HG03457 (cell line): ENCODE results near the gene MEF2A.
"Not testable (repeated sequence)": the region's sequence is repeated elsewhere in the genome, so short reads cannot be mapped to it uniquely, and the experiment has no call there.

Experiments used
- ATAC-seq: cut with Tn5 transposase; IDR thresholded peaks from one replicate; pipeline ENCODE4 v1.9.1; 2021; ENCODE audit warnings: moderate number of reproducible peaks; ENCODE audit not compliant: unreplicated experiment

Gene MEF2A

GRCh38 chr15:99726333-99726732, 160.5 kb downstream of the MEF2A start:
- no peak for ATAC-seq

- ATAC-seq = no peak
Observed at GRCh38 chr15:99727330-99727729, 161.5 kb downstream of the MEF2A start.

- no peak for ATAC-seq
Observed at GRCh38 chr15:99727733-99728132, 161.9 kb downstream of the MEF2A start.

GRCh38 chr15:99728916-99729315, 163.1 kb downstream of the MEF2A start:
- ATAC-seq = no peak

- ATAC-seq = no peak
Observed at GRCh38 chr15:99729327-99729726, 163.5 kb downstream of the MEF2A start.

- no peak for ATAC-seq
Observed at GRCh38 chr15:99729920-99730319, 164.1 kb downstream of the MEF2A start.

GRCh38 chr15:99731336-99732123, 165.7 kb downstream of the MEF2A start:
- no peak for ATAC-seq

- ATAC-seq = no peak
Observed at GRCh38 chr15:99732124-99732750, 166.5 kb downstream of the MEF2A start.

- ATAC-seq = peak; percentile 8
Observed at GRCh38 chr15:99732751-99733267, 167.0 kb downstream of the MEF2A start.

- peak; percentile 97 for ATAC-seq
Observed at GRCh38 chr15:99733268-99734039, 167.7 kb downstream of the MEF2A start, which contains the start of gene LYSMD4. Gene LYSMD4, minus strand, starts transcription at chr15:99733437. Its CDS starts 1,438 bp downstream, at chr15:99731999.

- not testable (repeated sequence) for ATAC-seq
Observed at GRCh38 chr15:99734040-99734291, 168.2 kb downstream of the MEF2A start.

- ATAC-seq = no peak
Observed at GRCh38 chr15:99734575-99734974, 168.8 kb downstream of the MEF2A start.

GRCh38 chr15:99735868-99736267, 170.1 kb downstream of the MEF2A start:
- ATAC-seq = no peak

GRCh38 chr15:99736702-99737101, 170.9 kb downstream of the MEF2A start:
- no peak for ATAC-seq

GRCh38 chr15:99738021-99738847, 172.4 kb downstream of the MEF2A start:
- no peak for ATAC-seq

- ATAC-seq = no peak
Observed at GRCh38 chr15:99741835-99742234, 176.1 kb downstream of the MEF2A start.

- no peak for ATAC-seq
Observed at GRCh38 chr15:99744142-99744541, 178.4 kb downstream of the MEF2A start.

- no peak for ATAC-seq
Observed at GRCh38 chr15:99745370-99746086, 179.7 kb downstream of the MEF2A start.

- no peak for ATAC-seq
Observed at GRCh38 chr15:99749386-99749785, 183.6 kb downstream of the MEF2A start.

GRCh38 chr15:99750326-99750725, 184.5 kb downstream of the MEF2A start:
- not testable (repeated sequence) for ATAC-seq
